K562 (cell line): Measurements from ENCODE around the gene TLN1.

Experiments
- CTCF ChIP-seq, 3 experiments: IDR thresholded peaks in 2 of 3; conservative IDR thresholded peaks in 1 of 3; 2 replicates each; pipeline ENCODE4 v1.5.1; 2011 to 2012; ENCODE audit warnings: low read length in 3 of 3, mild to moderate bottlenecking in 3 of 3, control low read depth in 2 of 3, improper control_type of control experiment in 1 of 3, inconsistent platforms in 1 of 3, low read depth in 1 of 3, mixed read lengths in 1 of 3, moderate library complexity in 1 of 3; ENCODE audit not compliant: insufficient read depth in 2 of 3
- ELF4 ChIP-seq: fragments of 450-650 bp; formaldehyde crosslinking; IDR thresholded peaks from 2 replicates; pipeline ENCODE4 v1.4.0; 2022; ENCODE audit warnings: missing genetic modification characterization
- ZBTB7A ChIP-seq: IDR thresholded peaks from 2 replicates; pipeline ENCODE4 v1.6.1; 2011; ENCODE audit warnings: low read depth, mild to moderate bottlenecking, low read length, moderate library complexity, borderline replicate concordance; ENCODE audit not compliant: control insufficient read depth
- ZNF224 ChIP-seq: sonication (generic); formaldehyde crosslinking; IDR thresholded peaks from 2 replicates; pipeline ENCODE4 v1.8.0; 2022; ENCODE audit warnings: mild to moderate bottlenecking, missing genetic modification reagents

GRCh38 chr9:35750256-35750531 lies 18.2 kb upstream of the TLN1 start:
- TF ChIP-seq ZBTB7A (no peak), CTCF (IDR thresholded peaks at IDR 0.05 in 2 of 3, conservative IDR thresholded peaks at IDR 0.05 in 1 of 3; ENCODE audit: insufficient read depth in 2 of 3, low read depth in 1 of 3, low read length in 3 of 3) (no peak), ELF4 (CRISPR knock-in tag) (no peak), ZNF224 (CRISPR knock-in tag) (no peak)
